ENCODE data around the gene CAMTA2.

Gene CAMTA2

GRCh38 chr17:4944163-4944553 lies 43.3 kb downstream of the CAMTA2 start:
- Histone ChIP-seq H3K27me3 (ENCODE audit: insufficient read depth, poor library complexity, severe bottlenecking) (no peaks in the 10 kb centered on the region), H3K27ac (replicated peaks) (peak overlapping the region; percentile 98), H3K4me3 (replicated peaks; ENCODE audit: insufficient read depth, low read length) (no peak overlapping the region)
- TF ChIP-seq GABPA (IDR thresholded peaks at IDR 0.05; ENCODE audit: low read depth) (no peak), SPI1 (IDR thresholded peaks at IDR 0.05; ENCODE audit: borderline replicate concordance, low read depth) (peak; percentile 83; the same call in 1 of the 2 replicates)
- peak in 1 of 2 experiments; percentile 77 for DNase-seq (ENCODE audit: low read depth in 1 of 2, low spot score in 1 of 2)

- Histone ChIP-seq H3K27me3 (ENCODE audit: insufficient read depth, poor library complexity, severe bottlenecking) (no peaks in the 10 kb centered on the region), H3K4me3 (replicated peaks; ENCODE audit: insufficient read depth, low read length) (no peak overlapping the region), H3K27ac (replicated peaks) (peak overlapping the region; percentile 98)
- no peak for TF ChIP-seq SPI1 (IDR thresholded peaks at IDR 0.05; ENCODE audit: borderline replicate concordance, low read depth)
- no peak for TF ChIP-seq POLR2AphosphoS5 (IDR thresholded peaks at IDR 0.05; ENCODE audit: low read depth)
- TF ChIP-seq GABPA (IDR thresholded peaks at IDR 0.05; ENCODE audit: low read depth) = no peak
- TF ChIP-seq, protein P1, sequence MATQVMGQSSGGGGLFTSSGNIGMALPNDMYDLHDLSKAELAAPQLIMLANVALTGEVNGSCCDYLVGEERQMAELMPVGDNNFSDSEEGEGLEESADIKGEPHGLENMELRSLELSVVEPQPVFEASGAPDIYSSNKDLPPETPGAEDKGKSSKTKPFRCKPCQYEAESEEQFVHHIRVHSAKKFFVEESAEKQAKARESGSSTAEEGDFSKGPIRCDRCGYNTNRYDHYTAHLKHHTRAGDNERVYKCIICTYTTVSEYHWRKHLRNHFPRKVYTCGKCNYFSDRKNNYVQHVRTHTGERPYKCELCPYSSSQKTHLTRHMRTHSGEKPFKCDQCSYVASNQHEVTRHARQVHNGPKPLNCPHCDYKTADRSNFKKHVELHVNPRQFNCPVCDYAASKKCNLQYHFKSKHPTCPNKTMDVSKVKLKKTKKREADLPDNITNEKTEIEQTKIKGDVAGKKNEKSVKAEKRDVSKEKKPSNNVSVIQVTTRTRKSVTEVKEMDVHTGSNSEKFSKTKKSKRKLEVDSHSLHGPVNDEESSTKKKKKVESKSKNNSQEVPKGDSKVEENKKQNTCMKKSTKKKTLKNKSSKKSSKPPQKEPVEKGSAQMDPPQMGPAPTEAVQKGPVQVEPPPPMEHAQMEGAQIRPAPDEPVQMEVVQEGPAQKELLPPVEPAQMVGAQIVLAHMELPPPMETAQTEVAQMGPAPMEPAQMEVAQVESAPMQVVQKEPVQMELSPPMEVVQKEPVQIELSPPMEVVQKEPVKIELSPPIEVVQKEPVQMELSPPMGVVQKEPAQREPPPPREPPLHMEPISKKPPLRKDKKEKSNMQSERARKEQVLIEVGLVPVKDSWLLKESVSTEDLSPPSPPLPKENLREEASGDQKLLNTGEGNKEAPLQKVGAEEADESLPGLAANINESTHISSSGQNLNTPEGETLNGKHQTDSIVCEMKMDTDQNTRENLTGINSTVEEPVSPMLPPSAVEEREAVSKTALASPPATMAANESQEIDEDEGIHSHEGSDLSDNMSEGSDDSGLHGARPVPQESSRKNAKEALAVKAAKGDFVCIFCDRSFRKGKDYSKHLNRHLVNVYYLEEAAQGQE (IDR thresholded peaks at IDR 0.05; ENCODE audit: insufficient replicate concordance, low read depth) = no peak
- TF ChIP-seq, protein P2, sequence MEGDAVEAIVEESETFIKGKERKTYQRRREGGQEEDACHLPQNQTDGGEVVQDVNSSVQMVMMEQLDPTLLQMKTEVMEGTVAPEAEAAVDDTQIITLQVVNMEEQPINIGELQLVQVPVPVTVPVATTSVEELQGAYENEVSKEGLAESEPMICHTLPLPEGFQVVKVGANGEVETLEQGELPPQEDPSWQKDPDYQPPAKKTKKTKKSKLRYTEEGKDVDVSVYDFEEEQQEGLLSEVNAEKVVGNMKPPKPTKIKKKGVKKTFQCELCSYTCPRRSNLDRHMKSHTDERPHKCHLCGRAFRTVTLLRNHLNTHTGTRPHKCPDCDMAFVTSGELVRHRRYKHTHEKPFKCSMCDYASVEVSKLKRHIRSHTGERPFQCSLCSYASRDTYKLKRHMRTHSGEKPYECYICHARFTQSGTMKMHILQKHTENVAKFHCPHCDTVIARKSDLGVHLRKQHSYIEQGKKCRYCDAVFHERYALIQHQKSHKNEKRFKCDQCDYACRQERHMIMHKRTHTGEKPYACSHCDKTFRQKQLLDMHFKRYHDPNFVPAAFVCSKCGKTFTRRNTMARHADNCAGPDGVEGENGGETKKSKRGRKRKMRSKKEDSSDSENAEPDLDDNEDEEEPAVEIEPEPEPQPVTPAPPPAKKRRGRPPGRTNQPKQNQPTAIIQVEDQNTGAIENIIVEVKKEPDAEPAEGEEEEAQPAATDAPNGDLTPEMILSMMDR (IDR thresholded peaks at IDR 0.05; ENCODE audit: insufficient read depth, low read length) = no peak
- DNase-seq (ENCODE audit: low read depth in 1 of 2, low spot score in 1 of 2) = no peak
These were observed 44.5 kb downstream of the CAMTA2 start for GRCh38 chr17:4942760-4943508.

DNA sequence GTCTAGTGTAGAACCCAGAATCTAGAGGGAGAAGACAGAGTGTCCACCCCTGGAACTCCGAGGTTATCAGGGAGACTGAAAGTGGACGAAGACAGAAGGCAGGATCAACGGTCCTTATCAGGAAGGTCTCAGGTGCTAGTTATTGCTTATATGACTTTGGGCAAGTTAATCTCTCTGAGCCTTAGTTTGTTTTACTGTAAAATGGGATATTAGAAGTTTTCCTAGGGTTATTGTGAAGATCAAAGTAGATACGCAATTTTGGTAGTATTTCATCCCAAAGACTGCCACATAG lies 46.2 kb downstream of the CAMTA2 start:
- Histone ChIP-seq H3K27me3 (ENCODE audit: insufficient read depth, poor library complexity, severe bottlenecking) (no peaks in the 10 kb centered on the region), H3K4me3 (replicated peaks; ENCODE audit: insufficient read depth, low read length) (peak overlapping the region; percentile 50), H3K27ac (replicated peaks) (peak overlapping the region; percentile 95)
- DNase-seq (ENCODE audit: low read depth in 1 of 2, low spot score in 1 of 2) = no peak
- TF ChIP-seq POLR2AphosphoS5 (IDR thresholded peaks at IDR 0.05; ENCODE audit: low read depth) (no peak), GABPA (IDR thresholded peaks at IDR 0.05; ENCODE audit: low read depth) (no peak)
- TF ChIP-seq, protein P1 (IDR thresholded peaks at IDR 0.05; ENCODE audit: insufficient replicate concordance, low read depth) = no peak
- TF ChIP-seq, protein P2 (IDR thresholded peaks at IDR 0.05; ENCODE audit: insufficient read depth, low read length) = no peak

DNA sequence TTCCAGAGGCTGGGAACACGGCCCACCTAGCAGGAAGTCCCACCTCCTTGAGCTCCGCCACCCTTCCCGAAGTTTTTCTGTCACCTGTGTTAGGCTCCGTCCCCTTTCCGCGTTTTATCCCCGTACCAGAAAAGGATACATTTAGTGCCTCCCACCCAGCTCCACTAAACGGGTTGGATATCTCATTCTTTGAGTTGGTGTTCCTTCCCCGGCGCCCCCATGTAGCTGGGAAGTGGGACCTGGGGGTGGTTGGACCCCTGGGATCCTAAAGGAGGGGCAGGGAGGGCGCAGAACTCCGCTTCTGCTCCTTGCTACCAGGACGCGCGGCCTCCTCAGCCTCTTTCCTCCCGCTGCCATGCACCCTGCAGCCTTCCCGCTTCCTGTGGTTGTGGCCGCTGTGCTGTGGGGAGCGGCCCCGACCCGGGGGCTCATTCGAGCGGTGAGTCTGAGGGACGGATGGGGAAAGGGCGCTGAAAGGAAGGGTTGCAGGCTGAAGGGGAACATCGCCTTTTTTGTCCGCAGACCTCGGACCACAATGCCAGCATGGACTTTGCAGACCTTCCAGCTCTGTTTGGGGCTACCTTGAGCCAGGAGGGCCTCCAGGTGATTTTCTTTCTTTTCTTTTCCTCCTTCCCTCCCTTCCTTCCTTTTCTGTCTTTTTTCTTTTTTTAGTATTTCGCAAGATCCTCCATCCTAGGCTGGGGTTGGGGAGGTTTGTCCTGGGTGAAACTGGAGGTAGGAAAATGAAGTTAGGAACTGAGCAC lies 46.7 kb downstream of the CAMTA2 start:
- TF ChIP-seq GABPA (IDR thresholded peaks at IDR 0.05; ENCODE audit: low read depth) (peak; percentile 73), POLR2AphosphoS5 (IDR thresholded peaks at IDR 0.05; ENCODE audit: low read depth) (peak; percentile 16; the same call in 1 of the 2 replicates)
- TF ChIP-seq, protein P2 (IDR thresholded peaks at IDR 0.05; ENCODE audit: insufficient read depth, low read length) = no peak
- Histone ChIP-seq H3K4me3 (replicated peaks; ENCODE audit: insufficient read depth, low read length) (peak overlapping the region; percentile 50), H3K27me3 (ENCODE audit: insufficient read depth, poor library complexity, severe bottlenecking) (no peaks in the 10 kb centered on the region), H3K27ac (replicated peaks) (peak overlapping the region; percentile 95)
- DNase-seq (ENCODE audit: low read depth in 1 of 2, low spot score in 1 of 2) = peak in 1 of 2 experiments; percentile 27

Data from HL-60 (cell line).